Parathyroid adenoma (tissue), 2 donors: ENCODE results near the gene SGSM2.

Experiments
- H2AFZ ChIP-seq: fragments of 300-600 bp; sonication (generic); one replicate; pipeline ENCODE4 v1.7.0; 2017; ENCODE audit warnings: antibody characterized with exemption, mild to moderate bottlenecking
- H3K27ac ChIP-seq: fragments of 300-600 bp; sonication (generic); one replicate; pipeline ENCODE4 v1.7.0; 2017
- H3K27me3 ChIP-seq: fragments of 300-600 bp; sonication (generic); one replicate; pipeline ENCODE4 v1.7.0; 2017; ENCODE audit warnings: low read length; ENCODE audit not compliant: control insufficient read depth, insufficient read depth
- H3K36me3 ChIP-seq: fragments of 300-600 bp; sonication (generic); one replicate; pipeline ENCODE4 v1.7.0; 2017; ENCODE audit warnings: low read length; ENCODE audit not compliant: control insufficient read depth, insufficient read depth
- H3K4me1 ChIP-seq: fragments of 300-600 bp; sonication (generic); one replicate; pipeline ENCODE4 v1.7.0; 2017; ENCODE audit warnings: control low read depth
- H3K4me2 ChIP-seq: fragments of 300-600 bp; sonication (generic); one replicate; pipeline ENCODE4 v1.7.0; 2017; ENCODE audit warnings: low read length
- H3K4me3 ChIP-seq: fragments of 300-600 bp; sonication (generic); one replicate; pipeline ENCODE4 v1.7.0; 2017; ENCODE audit warnings: low read depth, low read length
- H3K79me2 ChIP-seq: fragments of 300-600 bp; sonication (generic); one replicate; pipeline ENCODE4 v1.7.0; 2017; ENCODE audit warnings: control low read depth
- H3K9ac ChIP-seq: fragments of 300-600 bp; sonication (generic); one replicate; pipeline ENCODE4 v1.7.0; 2017; ENCODE audit warnings: mild to moderate bottlenecking
- H3K9me3 ChIP-seq: fragments of 300-600 bp; sonication (generic); one replicate; pipeline ENCODE4 v1.7.0; 2017; ENCODE audit warnings: low read length; ENCODE audit not compliant: control insufficient read depth
- CTCF ChIP-seq: fragments of 300-600 bp; sonication (generic); IDR thresholded peaks from one replicate; pipeline ENCODE4 v1.7.0; 2017; ENCODE audit warnings: antibody characterized with exemption, mild to moderate bottlenecking
- donor health status: primary hyperparathyroidism.

The SGSM2 gene

GRCh38 chr17:2421315-2422147 is 84.2 kb downstream of the SGSM2 start:
- Histone ChIP-seq H3K27ac (no peak overlapping the region), H3K27me3 (no peaks in the 10 kb centered on the region), H3K79me2 (no peaks in the 10 kb centered on the region), H3K9ac (no peak overlapping the region), H3K9me3 (no peaks in the 10 kb centered on the region), H2AFZ (no peak overlapping the region), H3K4me1 (no peaks in the 10 kb centered on the region), H3K4me3 (no peak overlapping the region), H3K4me2 (no peak overlapping the region), H3K36me3 (no peaks in the 10 kb centered on the region)
- no peak for TF ChIP-seq CTCF

DNA sequence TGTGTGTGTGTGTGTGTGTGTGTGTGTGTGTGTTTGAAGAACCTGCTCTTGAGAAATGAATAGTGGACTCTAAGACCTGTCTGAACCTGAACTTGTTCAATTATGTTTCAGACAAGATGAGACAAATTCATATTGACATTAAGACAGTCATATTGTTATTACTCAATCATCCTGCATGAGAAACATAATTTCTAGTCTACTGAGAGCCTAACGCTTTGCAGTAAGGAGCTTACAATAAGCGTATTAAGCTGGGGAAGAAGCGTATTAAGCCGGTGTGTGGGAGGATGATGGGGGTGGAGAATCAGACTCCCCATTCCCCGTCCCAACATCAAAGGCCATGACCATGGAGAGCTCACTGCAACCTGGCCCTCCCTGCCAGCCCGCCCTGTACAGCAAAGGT is 86.0 kb downstream of the SGSM2 start:
- no peaks in the 10 kb centered on the region for H3K27me3 ChIP-seq
- no peak for TF ChIP-seq CTCF

DNA sequence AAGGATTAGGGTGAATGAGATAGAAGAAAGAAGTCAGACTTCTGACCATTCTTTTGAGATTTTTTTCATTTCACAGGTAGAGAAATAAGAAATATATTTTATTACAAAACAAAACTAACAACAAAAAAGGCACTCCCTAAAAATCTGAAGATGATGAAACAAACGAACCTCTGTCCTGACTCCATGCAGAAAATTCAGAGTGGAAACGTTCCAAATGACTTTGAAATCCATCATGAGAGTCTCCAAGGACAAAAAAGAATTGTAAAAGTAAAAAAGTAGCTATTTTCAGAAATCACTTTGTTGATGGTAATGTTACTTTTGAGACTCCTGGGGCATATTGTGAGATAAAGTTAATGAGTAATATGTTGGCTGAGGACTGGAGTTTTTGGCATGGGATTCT is 89.9 kb downstream of the SGSM2 start:
- Histone ChIP-seq H3K36me3 (no peaks in the 10 kb centered on the region), H3K9ac (no peak overlapping the region), H2AFZ (no peak overlapping the region), H3K27me3 (no peaks in the 10 kb centered on the region), H3K9me3 (no peaks in the 10 kb centered on the region), H3K4me1 (no peaks in the 10 kb centered on the region), H3K4me2 (no peak overlapping the region), H3K27ac (no peak overlapping the region), H3K79me2 (no peaks in the 10 kb centered on the region), H3K4me3 (no peak overlapping the region)
- TF ChIP-seq CTCF = no peak

More for the DNA sequence above, 86.0 kb downstream of the SGSM2 start:
- H3K79me2 ChIP-seq = no peaks in the 10 kb centered on the region
- H3K36me3 ChIP-seq = no peaks in the 10 kb centered on the region
- no peak overlapping the region for H3K27ac ChIP-seq
- H3K9me3 ChIP-seq = no peaks in the 10 kb centered on the region
- no peaks in the 10 kb centered on the region for H3K4me1 ChIP-seq
- H3K4me2 ChIP-seq = no peak overlapping the region
- no peak overlapping the region for H2AFZ ChIP-seq
- H3K9ac ChIP-seq = no peak overlapping the region
- H3K4me3 ChIP-seq = no peak overlapping the region

DNA sequence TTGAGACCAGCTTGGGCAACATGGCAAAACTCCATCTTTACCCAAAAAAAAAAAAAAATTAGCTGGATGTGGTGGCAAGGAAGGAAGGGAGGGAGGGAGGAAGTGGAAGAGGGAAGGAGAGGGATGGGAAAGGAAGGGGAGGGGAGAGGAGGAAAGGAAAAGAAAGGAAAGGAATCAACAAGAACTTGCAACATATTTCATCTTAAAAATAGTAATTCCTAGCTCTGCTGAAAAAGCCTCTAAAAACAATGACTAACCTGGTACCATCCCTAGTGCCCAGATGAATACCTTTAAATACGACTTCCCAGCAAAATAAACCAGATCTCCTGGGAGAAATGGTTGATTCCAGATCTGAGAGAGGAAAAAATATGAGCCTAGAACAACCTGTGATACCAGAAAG is 90.6 kb downstream of the SGSM2 start:
- no peak for TF ChIP-seq CTCF
- no peak overlapping the region for H3K4me2 ChIP-seq
- H3K79me2 ChIP-seq = no peaks in the 10 kb centered on the region
- no peaks in the 10 kb centered on the region for H3K9me3 ChIP-seq
- no peak overlapping the region for H3K4me3 ChIP-seq
- no peak overlapping the region for H3K27ac ChIP-seq
- H2AFZ ChIP-seq = no peak overlapping the region
- H3K9ac ChIP-seq = no peak overlapping the region
- no peaks in the 10 kb centered on the region for H3K36me3 ChIP-seq
- H3K4me1 ChIP-seq = no peaks in the 10 kb centered on the region
- no peaks in the 10 kb centered on the region for H3K27me3 ChIP-seq
